H1 (cell line): Measurements from ENCODE around the gene PRODH2. TPM values are rescaled to one million over a fixed set of nuclear protein-coding genes. Genes with fewer than 3 reads are reported as not detected.

Experiments
- CTCF ChIA-PET: fragments of 300-600 bp; sonication (Branson Sonifier 250); formaldehyde crosslinking; loops from one replicate; lab custom pipeline; 2021; ENCODE audit not compliant: partially characterized antibody; lab: Charles Lee
- POLR2A ChIA-PET: fragments of 300-600 bp; sonication (Branson Sonifier 250); formaldehyde crosslinking; loops from one replicate; lab custom pipeline; 2021; ENCODE audit warnings: inconsistent platforms; ENCODE audit not compliant: partially characterized antibody; lab: Charles Lee
- DNase-seq, 2 experiments: peaks; one replicate each; pipeline versions ENCODE4 v3.0.0 to v3.0.0-alpha.2; 2010 to 2022; ENCODE audit warnings: low spot score in 2 of 2, low read depth in 1 of 2, mixed read lengths in 1 of 2
- FAIRE-seq: peaks from 2 replicates; lab custom pipeline; 2011; peaks lifted over from hg19 to GRCh38; lab: Jason Lieb, UNC
- H2AFZ ChIP-seq: 2 replicates; pipeline ENCODE4 v1.8.1; 2012; ENCODE audit warnings: low read length, inconsistent platforms
- H2AK5ac ChIP-seq: 2 replicates; pipeline ENCODE4 v1.6.1; 2013; ENCODE audit warnings: low read depth, low read length
- H2BK120ac ChIP-seq: replicated peaks from 2 replicates; pipeline ENCODE3; 2013; ENCODE audit warnings: low read depth, low read length, inconsistent platforms
- H2BK12ac ChIP-seq: 2 replicates; pipeline ENCODE4 v1.6.1; 2013; ENCODE audit warnings: low read depth, low read length
- H2BK15ac ChIP-seq: 2 replicates; pipeline ENCODE4 v1.6.1; 2013; ENCODE audit warnings: low read length
- H2BK20ac ChIP-seq: 2 replicates; pipeline ENCODE4 v1.6.1; 2013; ENCODE audit warnings: low read length
- H2BK5ac ChIP-seq: 2 replicates; pipeline ENCODE4 v1.6.1; 2013; ENCODE audit warnings: low read depth, low read length
- H3K14ac ChIP-seq: 2 replicates; pipeline ENCODE4 v1.6.1; 2013; ENCODE audit warnings: inconsistent platforms; ENCODE audit not compliant: insufficient read length
- H3K18ac ChIP-seq: 2 replicates; pipeline ENCODE4 v1.6.1; 2013; ENCODE audit warnings: low read length; ENCODE audit errors: extremely low read depth
- H3K23ac ChIP-seq: 2 replicates; pipeline ENCODE4 v1.6.1; 2013; ENCODE audit warnings: inconsistent platforms; ENCODE audit not compliant: insufficient read length
- H3K23me2 ChIP-seq: 2 replicates; pipeline ENCODE4 v1.6.1; 2013; ENCODE audit warnings: low read depth, low read length
- H3K27ac ChIP-seq: 2 replicates; pipeline ENCODE4 v1.6.1; 2011; ENCODE audit warnings: low read depth, low read length, inconsistent platforms
- H3K27me3 ChIP-seq, 4 experiments: replicated peaks in 1 of 4; 1 replicate in 1 of 4; 2 replicates in 3 of 4; pipeline versions ENCODE4 v1.6.1 to v1.8.1; 2011 to 2013; ENCODE audit warnings: low read length in 3 of 4, mild to moderate bottlenecking in 3 of 4, inconsistent platforms in 2 of 4, mixed read lengths in 2 of 4, moderate library complexity in 1 of 4; ENCODE audit not compliant: control insufficient read depth in 3 of 4, insufficient read depth in 3 of 4; ENCODE audit errors: extremely low read depth in 1 of 4
- H3K36me3 ChIP-seq, 4 experiments: 2 replicates each; pipeline versions ENCODE4 v1.6.1 to v1.8.1; 2011 to 2013; ENCODE audit warnings: mild to moderate bottlenecking in 4 of 4, low read length in 3 of 4, moderate library complexity in 2 of 4, control low read depth in 1 of 4, inconsistent platforms in 1 of 4; ENCODE audit not compliant: insufficient read depth in 4 of 4, control insufficient read depth in 2 of 4
- H3K4ac ChIP-seq: replicated peaks from 2 replicates; pipeline ENCODE3; 2013; ENCODE audit warnings: low read length, low read depth, mixed read lengths, inconsistent platforms; ENCODE audit not compliant: insufficient read length
- H3K4me1 ChIP-seq, 4 experiments: replicated peaks in 1 of 4; 1 replicate in 1 of 4; 2 replicates in 3 of 4; pipeline versions ENCODE4 v1.6.1 to v1.8.1; 2011 to 2013; ENCODE audit warnings: low read length in 3 of 4, inconsistent platforms in 2 of 4, mixed read lengths in 1 of 4; ENCODE audit not compliant: insufficient read depth in 4 of 4, control insufficient read depth in 3 of 4
- H3K4me2 ChIP-seq, 2 experiments: 2 replicates each; pipeline versions ENCODE4 v1.6.1 to v1.8.1; 2011 to 2013; ENCODE audit warnings: low read depth in 2 of 2, low read length in 2 of 2, control low read depth in 1 of 2, inconsistent platforms in 1 of 2, mild to moderate bottlenecking in 1 of 2; ENCODE audit not compliant: insufficient read depth in 1 of 2
- H3K4me3 ChIP-seq, 4 experiments: fragments of 200-600, 300-600 bp in 1 of 4; sonication (generic), shearing (Covaris generic), sonication (Bioruptor Twin) in 1 of 4; 2 replicates each; pipeline versions ENCODE4 v1.5.1 to v1.8.1; 2011 to 2016; ENCODE audit warnings: low read length in 4 of 4, low read depth in 3 of 4, control low read depth in 2 of 4, inconsistent platforms in 2 of 4, mild to moderate bottlenecking in 2 of 4, mixed read lengths in 1 of 4, moderate library complexity in 1 of 4; ENCODE audit not compliant: insufficient read depth in 2 of 4; ENCODE audit errors: extremely low read depth in 1 of 4
- H3K56ac ChIP-seq: replicated peaks from 2 replicates; pipeline ENCODE3; 2013; ENCODE audit warnings: low read depth, mild to moderate bottlenecking, mixed read lengths, low read length, inconsistent platforms; ENCODE audit not compliant: insufficient read length
- H3K79me1 ChIP-seq: 2 replicates; pipeline ENCODE4 v1.6.1; 2013; ENCODE audit warnings: low read depth, low read length, control low read depth
- H3K79me2 ChIP-seq, 2 experiments: 2 replicates each; pipeline versions ENCODE4 v1.6.1 to v1.8.1; 2012 to 2013; ENCODE audit warnings: low read length in 2 of 2, mild to moderate bottlenecking in 2 of 2, inconsistent platforms in 1 of 2; ENCODE audit not compliant: insufficient read depth in 2 of 2, control insufficient read depth in 1 of 2
- H3K9ac ChIP-seq, 4 experiments: replicated peaks in 1 of 4; 1 replicate in 1 of 4; 2 replicates in 3 of 4; pipeline versions ENCODE4 v1.6.1 to v1.8.1; 2011 to 2013; ENCODE audit warnings: low read depth in 3 of 4, low read length in 3 of 4, control low read depth in 2 of 4, mild to moderate bottlenecking in 2 of 4, moderate library complexity in 2 of 4, inconsistent platforms in 1 of 4; ENCODE audit errors: extremely low read depth in 1 of 4
- H3K9me3 ChIP-seq, 2 experiments: 2 replicates each; pipeline versions ENCODE4 v1.6.1 to v1.8.1; 2012 to 2013; ENCODE audit warnings: mild to moderate bottlenecking in 2 of 2, moderate library complexity in 2 of 2, control low read depth in 1 of 2, inconsistent platforms in 1 of 2, low read depth in 1 of 2, low read length in 1 of 2, mixed read lengths in 1 of 2; ENCODE audit not compliant: insufficient read depth in 2 of 2
- H4K20me1 ChIP-seq, 2 experiments: replicated peaks in 1 of 2; 2 replicates each; pipeline versions ENCODE3 to v1.8.1; 2011 to 2013; ENCODE audit warnings: inconsistent platforms in 2 of 2, low read length in 2 of 2, mild to moderate bottlenecking in 1 of 2; ENCODE audit not compliant: insufficient read depth in 2 of 2, control insufficient read depth in 1 of 2
- H4K5ac ChIP-seq: 2 replicates; pipeline ENCODE4 v1.6.1; 2013; ENCODE audit warnings: low read length, low read depth, mixed read lengths, inconsistent platforms; ENCODE audit not compliant: insufficient read length
- H4K8ac ChIP-seq: 2 replicates; pipeline ENCODE4 v1.8.0; 2013; ENCODE audit warnings: mild to moderate bottlenecking, moderate library complexity, low read length, inconsistent platforms; ENCODE audit not compliant: insufficient read depth; ENCODE audit errors: extremely low read depth
- H4K91ac ChIP-seq: replicated peaks from 2 replicates; pipeline ENCODE3; 2013; ENCODE audit warnings: low read length, mixed read lengths, inconsistent platforms; ENCODE audit not compliant: insufficient read length
- ZNF274 ChIP-seq: IDR thresholded peaks from 2 replicates; pipeline ENCODE4 v1.7.0; 2012; ENCODE audit warnings: low read length, borderline replicate concordance; ENCODE audit errors: extremely low read depth
- WGBS, 2 experiments: shearing (Covaris generic) in 1 of 2; methylation state at CpG; one replicate each; pipeline versions ENCODE4 v1.1.6 to v1.1.7; 2013 to 2015; ENCODE audit warnings: low lambda C conversion rate in 2 of 2, mixed read lengths in 2 of 2, inconsistent platforms in 1 of 2, low coverage in 1 of 2, missing lambda C conversion rate in 1 of 2; ENCODE audit not compliant: insufficient replicate concordance in 2 of 2, insufficient coverage in 1 of 2, insufficient read length in 1 of 2; ENCODE audit errors: extremely low coverage in 1 of 2, missing lambda C conversion rate in 1 of 2; 5-methylcytosine and 5-hydroxymethylcytosine counted together
- long read RNA-seq, 2 experiments: library from RNA in 1 of 2; library from capped mRNA in 1 of 2; stranded (forward); transcript quantifications; one replicate each; pipeline ENCODE4 v2.0.0, GENCODE V29; 2021; ENCODE audit warnings: inconsistent platforms in 1 of 2
- polyA minus RNA-seq, 3 experiments: library from RNA; depleted of rRNA, polyadenylated mRNA; stranded (reverse); fragments of >200 nt; gene quantifications; 1 replicate in 2 of 3; 2 replicates in 1 of 3; pipeline ENCODE4 v1.2.3, GENCODE V29; 2011
- polyA plus RNA-seq, 7 experiments: library from polyadenylated mRNA; depleted of rRNA in 3 of 7; stranded (reverse) in 5 of 7; unstranded in 2 of 7; fragments of >200 nt in 5 of 7; fragments of 200-250 nt in 2 of 7; gene quantifications; 1 replicate in 5 of 7; 2 replicates in 1 of 7; 4 replicates in 1 of 7; pipeline versions ENCODE4 v1.2.1 to v1.2.3, GENCODE V29; 2011 to 2013; ENCODE audit warnings: missing spikeins in 2 of 7, mixed read lengths in 2 of 7
- total RNA-seq: library from RNA; stranded (reverse); fragmentation: NEBNext Ultra II Directional; extraction: Animal tissue kit (Norgen Biotek cat#: 25700); gene quantifications from 2 replicates; pipeline ENCODE4 v1.2.1, GENCODE V29; 2021
- TF ChIP-seq, protein P1 (sequence below), 3 experiments: IDR thresholded peaks; 1 replicate in 2 of 3; 2 replicates in 1 of 3; pipeline versions ENCODE4 v1.5.1 to v1.6.1; 2011; ENCODE audit warnings: low read length in 3 of 3, mild to moderate bottlenecking in 3 of 3, inconsistent platforms in 2 of 3, low read depth in 1 of 3, moderate library complexity in 1 of 3; ENCODE audit not compliant: insufficient read depth in 1 of 3; ENCODE audit errors: control extremely low read depth in 1 of 3

PRODH2 gene, protein sequence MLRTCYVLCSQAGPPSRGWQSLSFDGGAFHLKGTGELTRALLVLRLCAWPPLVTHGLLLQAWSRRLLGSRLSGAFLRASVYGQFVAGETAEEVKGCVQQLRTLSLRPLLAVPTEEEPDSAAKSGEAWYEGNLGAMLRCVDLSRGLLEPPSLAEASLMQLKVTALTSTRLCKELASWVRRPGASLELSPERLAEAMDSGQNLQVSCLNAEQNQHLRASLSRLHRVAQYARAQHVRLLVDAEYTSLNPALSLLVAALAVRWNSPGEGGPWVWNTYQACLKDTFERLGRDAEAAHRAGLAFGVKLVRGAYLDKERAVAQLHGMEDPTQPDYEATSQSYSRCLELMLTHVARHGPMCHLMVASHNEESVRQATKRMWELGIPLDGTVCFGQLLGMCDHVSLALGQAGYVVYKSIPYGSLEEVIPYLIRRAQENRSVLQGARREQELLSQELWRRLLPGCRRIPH
- total RNA-seq: not detected in 2 replicates
- not detected in 2 replicates for polyA plus RNA-seq (2011; rRNA removed)
- polyA plus RNA-seq (2011; cell fraction: cytosol; rRNA removed): 0.37 TPM
- polyA plus RNA-seq (2011; cell fraction: nucleus; rRNA removed): 0.10 TPM
- not detected in 4 replicates for polyA plus RNA-seq (2012, experiment 1 of 2)
- not detected for polyA plus RNA-seq (2012, experiment 2 of 2)
- polyA plus RNA-seq (2013, experiment 1 of 2): not detected
- polyA plus RNA-seq (2013, experiment 2 of 2): not detected
- polyA minus RNA-seq (2011; rRNA and poly(A)+ RNA removed): not detected in 2 replicates
- polyA minus RNA-seq (2011; cell fraction: cytosol; rRNA and poly(A)+ RNA removed): not detected
- not detected for polyA minus RNA-seq (2011; cell fraction: nucleus; rRNA and poly(A)+ RNA removed)
- long read RNA-seq, experiment 1: 0 reads
- long read RNA-seq, experiment 2: 0 reads

- Histone ChIP-seq H3K4ac (no peak within 1 kb of the TSS), H3K27ac (no peak within 1 kb of the TSS), H3K4me3 (no peak within 1 kb of the TSS), H2BK15ac (no peak within 1 kb of the TSS), H2BK12ac (no peak within 1 kb of the TSS; the same call in 1 of the 2 replicates), H3K9ac (no peak within 1 kb of the TSS), H4K8ac (peak within 1 kb of the TSS; percentile 51), H3K56ac (no peak within 1 kb of the TSS), H2BK120ac (no peak within 1 kb of the TSS), H3K27me3 (no peaks in the 10 kb centered on the region), H2BK20ac (no peak within 1 kb of the TSS), H3K4me1 (peaks cover 0 to 6% (median 1%) of the 10 kb centered on the region in 4 experiments; a peak in 4 of 7 replicates), H4K5ac (no peak within 1 kb of the TSS), H3K18ac (no peak within 1 kb of the TSS), H2AFZ (0 out of 2 replicates have a peak within 1 kb of the TSS, but pooled peaks have one; percentile 13), H3K23ac (no peak within 1 kb of the TSS), H4K20me1 (no peaks in the 10 kb centered on the region), H3K23me2 (no peaks in the 10 kb centered on the region), H3K14ac (no peak within 1 kb of the TSS), H4K91ac (no peak within 1 kb of the TSS), H3K9me3 (no peaks in the 10 kb centered on the region), H3K36me3 (no peaks in the 10 kb centered on the region), H3K4me2 (no peak within 1 kb of the TSS), H3K79me2 (no peaks in the 10 kb centered on the region), H2BK5ac (0 out of 2 replicates have a peak within 1 kb of the TSS, but pooled peaks have one; percentile 35), H2AK5ac (no peak within 1 kb of the TSS), H3K79me1 (no peaks in the 10 kb centered on the region)
- no peak for DNase-seq
- CTCF ChIA-PET: interaction anchor here (1.1 to 1.5 kb wide), 6 partner anchors 8 to 64 kb away, joined by 3 to 5 read pairs (median 3); partner anchors contain the start of gene LIN37
- FAIRE-seq: no peak
- TF ChIP-seq, protein P1, sequence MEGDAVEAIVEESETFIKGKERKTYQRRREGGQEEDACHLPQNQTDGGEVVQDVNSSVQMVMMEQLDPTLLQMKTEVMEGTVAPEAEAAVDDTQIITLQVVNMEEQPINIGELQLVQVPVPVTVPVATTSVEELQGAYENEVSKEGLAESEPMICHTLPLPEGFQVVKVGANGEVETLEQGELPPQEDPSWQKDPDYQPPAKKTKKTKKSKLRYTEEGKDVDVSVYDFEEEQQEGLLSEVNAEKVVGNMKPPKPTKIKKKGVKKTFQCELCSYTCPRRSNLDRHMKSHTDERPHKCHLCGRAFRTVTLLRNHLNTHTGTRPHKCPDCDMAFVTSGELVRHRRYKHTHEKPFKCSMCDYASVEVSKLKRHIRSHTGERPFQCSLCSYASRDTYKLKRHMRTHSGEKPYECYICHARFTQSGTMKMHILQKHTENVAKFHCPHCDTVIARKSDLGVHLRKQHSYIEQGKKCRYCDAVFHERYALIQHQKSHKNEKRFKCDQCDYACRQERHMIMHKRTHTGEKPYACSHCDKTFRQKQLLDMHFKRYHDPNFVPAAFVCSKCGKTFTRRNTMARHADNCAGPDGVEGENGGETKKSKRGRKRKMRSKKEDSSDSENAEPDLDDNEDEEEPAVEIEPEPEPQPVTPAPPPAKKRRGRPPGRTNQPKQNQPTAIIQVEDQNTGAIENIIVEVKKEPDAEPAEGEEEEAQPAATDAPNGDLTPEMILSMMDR (IDR thresholded peaks at IDR 0.05; ENCODE audit: control extremely low read depth in 1 of 3, insufficient read depth in 1 of 3, low read depth in 1 of 3, low read length in 3 of 3): peak in 1 of 3 experiments; percentile 6; a peak in 1 of 4 replicates
- no peak for TF ChIP-seq ZNF274
- WGBS, 2 experiments: 85% methylated on average over 25 of the region's 26 CpGs; no CpG with 5 or more reads in 1 of the 2 experiments
- POLR2A ChIA-PET: interaction anchor here (0.8 to 1.1 kb wide), 3 partner anchors 45 to 99 kb away, joined by 3 read pairs; no protein-coding TSS in a partner anchor
These were observed at the start of gene PRODH2 for GRCh38 chr19:35812220-35813042. TSS of gene PRODH2 (minus strand) at chr19:35812845. CDS start at chr19:35812805, 40 bp downstream.
